ENCODE data around the gene NFKBIE. TPM values are rescaled to one million over a fixed set of nuclear protein-coding genes. Genes with fewer than 3 reads are reported as not detected.

The NFKBIE gene
- total RNA-seq, 1 donor from 2014 or later, result 29.0 TPM

- intact Hi-C loops (cut with micrococcal nuclease), result loop anchor here (5.0 kb wide), 1 partner anchor 448 kb away; the partner anchor contains the start of gene VEGFA
- Mint-ChIP-seq H3K9me3 (no peaks in the 10 kb centered on the region), H3K27ac (no peak overlapping the region), H3K4me3 (no peak overlapping the region), H3K27me3 (ENCODE audit: insufficient read depth) (peaks cover 11% of the 10 kb centered on the region), H3K4me1 (ENCODE audit: low read depth) (peaks cover 41% of the 10 kb centered on the region), H3K36me3 (ENCODE audit: low read depth) (no peaks in the 10 kb centered on the region)
- DNase-seq (ENCODE audit: low spot score), result no peak
Observed at GRCh38 chr6:44219815-44220784, 45.3 kb downstream of the NFKBIE start.

GRCh38 chr6:44219053-44219814 lies 46.1 kb downstream of the NFKBIE start:
- no peak for DNase-seq (ENCODE audit: low spot score)
- Mint-ChIP-seq H3K9me3 (no peaks in the 10 kb centered on the region), H3K27me3 (ENCODE audit: insufficient read depth) (peaks cover 15% of the 10 kb centered on the region), H3K36me3 (ENCODE audit: low read depth) (no peaks in the 10 kb centered on the region), H3K27ac (no peak overlapping the region), H3K4me1 (ENCODE audit: low read depth) (peaks cover 33% of the 10 kb centered on the region), H3K4me3 (peak overlapping the region; percentile 47)
- intact Hi-C loops (cut with micrococcal nuclease), result no loop called here

- Mint-ChIP-seq H3K27ac (no peak overlapping the region), H3K27me3 (ENCODE audit: insufficient read depth) (peaks cover 20% of the 10 kb centered on the region), H3K4me1 (ENCODE audit: low read depth) (peaks cover 22% of the 10 kb centered on the region), H3K36me3 (ENCODE audit: low read depth) (no peaks in the 10 kb centered on the region), H3K4me3 (no peak overlapping the region), H3K9me3 (no peaks in the 10 kb centered on the region)
- DNase-seq (ENCODE audit: low spot score), result no peak
- intact Hi-C loops (cut with micrococcal nuclease), result no loop called here
Observed at GRCh38 chr6:44217332-44218143, 47.8 kb downstream of the NFKBIE start.

GRCh38 chr6:44216677-44217331 lies 48.5 kb downstream of the NFKBIE start, which contains the start of gene MYMX:
Gene MYMX (plus strand): TSS chr6:44216926. CDS start chr6:44217472, 546 bp downstream.
- Mint-ChIP-seq H3K4me3 (no peak within 1 kb of the TSS), H3K4me1 (ENCODE audit: low read depth) (peaks cover 15% of the 10 kb centered on the region), H3K27ac (no peak within 1 kb of the TSS), H3K9me3 (no peaks in the 10 kb centered on the region), H3K36me3 (ENCODE audit: low read depth) (no peaks in the 10 kb centered on the region), H3K27me3 (ENCODE audit: insufficient read depth) (peaks cover 23% of the 10 kb centered on the region)
- no peak for DNase-seq (ENCODE audit: low spot score)
- intact Hi-C loops (cut with micrococcal nuclease), result no loop called here

GRCh38 chr6:44214307-44214706 lies 51.0 kb downstream of the NFKBIE start:
- DNase-seq (ENCODE audit: low spot score), result no peak
- no peak overlapping the region for H3K4me3 Mint-ChIP-seq
- peaks cover 7% of the 10 kb centered on the region for H3K4me1 Mint-ChIP-seq (ENCODE audit: low read depth)
- no peaks in the 10 kb centered on the region for H3K9me3 Mint-ChIP-seq
- no peak overlapping the region for H3K27ac Mint-ChIP-seq
- no peaks in the 10 kb centered on the region for H3K36me3 Mint-ChIP-seq (ENCODE audit: low read depth)
- intact Hi-C loops (cut with micrococcal nuclease), result no loop called here
- peaks cover 32% of the 10 kb centered on the region for H3K27me3 Mint-ChIP-seq (ENCODE audit: insufficient read depth)

GRCh38 chr6:44211284-44211683 lies 54.1 kb downstream of the NFKBIE start:
- Mint-ChIP-seq H3K27ac (no peak overlapping the region), H3K4me1 (ENCODE audit: low read depth) (no peaks in the 10 kb centered on the region), H3K27me3 (ENCODE audit: insufficient read depth) (peaks cover 32% of the 10 kb centered on the region), H3K36me3 (ENCODE audit: low read depth) (no peaks in the 10 kb centered on the region), H3K4me3 (no peak overlapping the region), H3K9me3 (no peaks in the 10 kb centered on the region)
- no peak for DNase-seq (ENCODE audit: low spot score)
- intact Hi-C loops (cut with micrococcal nuclease), result no loop called here

Other genes starting within 250 kb of the NFKBIE start
- 62.6 and 68.6 TPM in 2 replicates for gene MRPL14, start 138.1 kb downstream of the NFKBIE start, total RNA-seq
- gene TMEM63B, start 138.0 kb downstream of the NFKBIE start, total RNA-seq, result 17.0 and 20.7 TPM in 2 replicates
- not detected in 2 replicates for gene CAPN11, start 106.7 kb downstream of the NFKBIE start, total RNA-seq
- gene MYMX, start 48.6 kb downstream of the NFKBIE start, total RNA-seq, result not detected in 2 replicates
- gene SLC29A1, start 42.0 kb downstream of the NFKBIE start, total RNA-seq, result 121 and 122 TPM in 2 replicates
- 2,065 and 2,095 TPM in 2 replicates for gene HSP90AB1, start 18.4 kb downstream of the NFKBIE start, total RNA-seq
- gene SLC35B2, start 8.0 kb downstream of the NFKBIE start, total RNA-seq, result 29.2 and 30.1 TPM in 2 replicates
- gene TMEM151B, start 4.9 kb upstream of the NFKBIE start, total RNA-seq, result 0.29 TPM in 1 of 2 replicates, not detected in the other
- 22.2 and 23.0 TPM in 2 replicates for gene AARS2, start 47.8 kb upstream of the NFKBIE start, total RNA-seq
- not detected in 2 replicates for gene SPATS1, start 77.1 kb upstream of the NFKBIE start, total RNA-seq
- 28.1 and 28.4 TPM in 2 replicates for gene CDC5L, start 122.2 kb upstream of the NFKBIE start, total RNA-seq